Upper lobe of left lung (tissue), 6 donors: Measurements from ENCODE around the gene AMIGO2. TPM values are rescaled to one million over a fixed set of nuclear protein-coding genes. Genes with fewer than 3 reads are reported as not detected.
A peak's percentile ranks its signal among the peaks of the same experiment; 100 is the strongest.

Experiments used
- ATAC-seq, 2 donors: fragments of 200-7000 bp; cut with Tn5 transposase; one replicate each; pipeline ENCODE4 v1.9.1; 2022; ENCODE audit warnings: mild to moderate bottlenecking in 2 of 2, moderate library complexity in 2 of 2; ENCODE audit not compliant: low FRiP score in 2 of 2
- DNase-seq, 2 donors: peaks; one replicate each; pipeline ENCODE4 v3.0.0-alpha.2; 2019 to 2020
- H3K27ac ChIP-seq, 4 donors: fragments of 200-600 bp; sonication (generic); one replicate each; pipeline ENCODE4 v1.5.1; 2016 to 2019
- H3K27me3 ChIP-seq, 4 donors: fragments of 200-600 bp; sonication (generic); one replicate each; pipeline ENCODE4 v1.5.1; 2017 to 2019
- H3K36me3 ChIP-seq, 4 donors: fragments of 200-600 bp; sonication (generic); one replicate each; pipeline ENCODE4 v1.5.1; 2016 to 2019
- H3K4me1 ChIP-seq, 4 donors: fragments of 200-600 bp; sonication (generic); one replicate each; pipeline ENCODE4 v1.5.1; 2018 to 2019
- H3K4me3 ChIP-seq, 4 donors: fragments of 200-600 bp; sonication (generic); one replicate each; pipeline ENCODE4 v1.5.1; 2017 to 2019; ENCODE audit warnings: mild to moderate bottlenecking in 2 of 4, moderate library complexity in 1 of 4
- H3K9me3 ChIP-seq, 4 donors: fragments of 200-600 bp; sonication (generic); one replicate each; pipeline ENCODE4 v1.5.1; 2018 to 2019
- CTCF ChIP-seq, 6 experiments: fragments of 450-650 bp in 4 of 6; fragments of 200-600 bp in 2 of 6; sonication (generic) in 2 of 6; IDR thresholded peaks; one replicate each; pipeline ENCODE4 v1.5.1; 2016 to 2019; ENCODE audit warnings: antibody characterized with exemption in 6 of 6
- EP300 ChIP-seq, 4 donors: sonication (generic); formaldehyde crosslinking; IDR thresholded peaks; one replicate each; pipeline ENCODE4 v1.5.1; 2017; ENCODE audit warnings: antibody characterized with exemption in 4 of 4, control low read depth in 2 of 4
- POLR2A ChIP-seq, 4 donors: fragments of 450-650 bp; IDR thresholded peaks; one replicate each; pipeline ENCODE4 v1.5.1; 2016 to 2017; ENCODE audit warnings: antibody characterized with exemption in 4 of 4, mild to moderate bottlenecking in 2 of 4
- POLR2AphosphoS5 ChIP-seq, 2 donors: sonication (generic); formaldehyde crosslinking; IDR thresholded peaks; one replicate each; pipeline ENCODE4 v1.5.1; 2017; ENCODE audit warnings: antibody characterized with exemption in 2 of 2
- WGBS, 2 donors: methylation state at CpG; one replicate each; pipeline ENCODE4 v1.1.5; 2017 to 2018; 5-methylcytosine and 5-hydroxymethylcytosine counted together
- total RNA-seq, 6 donors: library from RNA; depleted of rRNA in 4 of 6; stranded (reverse); fragments of >200 nt in 4 of 6; gene quantifications; one replicate each; pipeline versions ENCODE4 v1.1.0 to v1.2.1, GENCODE V29; 2016 to 2021
- donor health status: DM: no; HTN: no; CAD: no; lungs with moderate emphysema.
- donor health status: DM: no; HTN: yes; CAD: no; lungs with severe emphysema.

AMIGO2 gene
- total RNA-seq, 6 donors from 2014 or later: 16.8 to 27.0 (median 22.2) TPM

- H3K27me3 ChIP-seq: no peaks in the 10 kb centered on the region
- TF ChIP-seq POLR2AphosphoS5 (IDR thresholded peaks at IDR 0.05) (no peak), CTCF (IDR thresholded peaks at IDR 0.05) (no peak), POLR2A (IDR thresholded peaks at IDR 0.05) (no peak), EP300 (IDR thresholded peaks at IDR 0.05) (no peak)
- peak overlapping the region in 1 of 4 donors; percentile 14 for H3K27ac ChIP-seq
- no peaks in the 10 kb centered on the region for H3K36me3 ChIP-seq
- H3K4me1 ChIP-seq: peaks cover 0 to 4% (median 3%) of the 10 kb centered on the region in 4 donors
- 87 to 94% methylated on average over 4 of the region's 4 CpGs for WGBS, 2 donors
- DNase-seq: no peak
- ATAC-seq: no peak
- H3K9me3 ChIP-seq: no peaks in the 10 kb centered on the region
- no peak overlapping the region for H3K4me3 ChIP-seq
Measured at GRCh38 chr12:47102406-47102805, 22.6 kb upstream of the AMIGO2 start.

- Histone ChIP-seq H3K4me1 (peaks cover 9 to 14% (median 11%) of the 10 kb centered on the region in 4 donors), H3K27ac (no peak overlapping the region), H3K36me3 (no peaks in the 10 kb centered on the region), H3K9me3 (no peaks in the 10 kb centered on the region), H3K4me3 (no peak overlapping the region), H3K27me3 (no peaks in the 10 kb centered on the region)
- ATAC-seq (no peak), DNase-seq (no peak)
- 95 to 98% methylated on average over 2 of the region's 2 CpGs for WGBS, 2 donors
- TF ChIP-seq POLR2AphosphoS5 (IDR thresholded peaks at IDR 0.05) (no peak), POLR2A (IDR thresholded peaks at IDR 0.05) (no peak), CTCF (IDR thresholded peaks at IDR 0.05) (no peak), EP300 (IDR thresholded peaks at IDR 0.05) (no peak)
Measured at GRCh38 chr12:47100160-47100559, 20.4 kb upstream of the AMIGO2 start.

- TF ChIP-seq POLR2A (IDR thresholded peaks at IDR 0.05) (no peak), EP300 (IDR thresholded peaks at IDR 0.05) (no peak), CTCF (IDR thresholded peaks at IDR 0.05) (no peak), POLR2AphosphoS5 (IDR thresholded peaks at IDR 0.05) (no peak)
- Histone ChIP-seq H3K4me3 (no peak overlapping the region), H3K27ac (no peak overlapping the region), H3K36me3 (no peaks in the 10 kb centered on the region), H3K4me1 (peaks cover 9 to 14% (median 12%) of the 10 kb centered on the region in 4 donors), H3K27me3 (no peaks in the 10 kb centered on the region), H3K9me3 (no peaks in the 10 kb centered on the region)
- WGBS, 2 donors: 45 to 91% methylated on average over 2 of the region's 2 CpGs
- DNase-seq (no peak), ATAC-seq (no peak)
Measured at GRCh38 chr12:47099610-47100009, 19.9 kb upstream of the AMIGO2 start.

- Histone ChIP-seq H3K4me1 (peaks cover 9 to 14% (median 12%) of the 10 kb centered on the region in 4 donors), H3K9me3 (no peaks in the 10 kb centered on the region), H3K4me3 (no peak overlapping the region), H3K27ac (peak overlapping the region in 1 of 4 donors; percentile 13), H3K27me3 (no peaks in the 10 kb centered on the region), H3K36me3 (no peaks in the 10 kb centered on the region)
- 88 to 99% methylated on average over 6 of the region's 6 CpGs for WGBS, 2 donors
- no peak for DNase-seq
- no peak for ATAC-seq
- TF ChIP-seq POLR2A (IDR thresholded peaks at IDR 0.05): no peak
- no peak for TF ChIP-seq EP300 (IDR thresholded peaks at IDR 0.05)
- TF ChIP-seq CTCF (IDR thresholded peaks at IDR 0.05): no peak
- no peak for TF ChIP-seq POLR2AphosphoS5 (IDR thresholded peaks at IDR 0.05)
Measured at GRCh38 chr12:47098099-47098498, 18.3 kb upstream of the AMIGO2 start.

GRCh38 chr12:47097276-47097896 is 17.6 kb upstream of the AMIGO2 start:
- no peaks in the 10 kb centered on the region for H3K9me3 ChIP-seq
- DNase-seq: no peak
- TF ChIP-seq EP300 (IDR thresholded peaks at IDR 0.05) (no peak), POLR2AphosphoS5 (IDR thresholded peaks at IDR 0.05) (no peak), CTCF (IDR thresholded peaks at IDR 0.05) (no peak), POLR2A (IDR thresholded peaks at IDR 0.05) (no peak)
- H3K4me1 ChIP-seq: peaks cover 9 to 14% (median 12%) of the 10 kb centered on the region in 4 donors
- ATAC-seq: no peak
- no peaks in the 10 kb centered on the region for H3K27me3 ChIP-seq
- 56 to 63% methylated on average over 7 of the region's 7 CpGs for WGBS, 2 donors
- peak overlapping the region in 2 of 4 donors; percentile 1 to 13 for H3K27ac ChIP-seq
- no peak overlapping the region for H3K4me3 ChIP-seq
- H3K36me3 ChIP-seq: no peaks in the 10 kb centered on the region
